SK-N-SH treated with all-trans-retinoic acid at 6 μM for 48 hours (cell line): ENCODE results near the gene PMM2.

Experiments
- ARNTL ChIP-seq: fragments of 450-650 bp; formaldehyde crosslinking; IDR thresholded peaks from 2 replicates; pipeline ENCODE4 v1.5.0; 2020; ENCODE audit warnings: low read depth, mild to moderate bottlenecking, moderate library complexity, borderline replicate concordance
- ESRRG ChIP-seq: fragments of 250-450 bp; sonication (Bioruptor Pico); IDR thresholded peaks from 2 replicates; pipeline ENCODE4 v1.6.1; 2021; ENCODE audit warnings: mild to moderate bottlenecking
- GLIS3 ChIP-seq: fragments of 250-450 bp; sonication (Bioruptor Pico); IDR thresholded peaks from 2 replicates; pipeline ENCODE4 v1.5.0; 2020; ENCODE audit warnings: mild to moderate bottlenecking, moderate library complexity
- PPARA ChIP-seq: fragments of 250-450 bp; sonication (Bioruptor Pico); IDR thresholded peaks from 2 replicates; pipeline ENCODE4 v1.5.0; 2020; ENCODE audit warnings: mild to moderate bottlenecking, borderline replicate concordance
- TCF4 ChIP-seq: fragments of 250-450 bp; sonication (Bioruptor Pico); IDR thresholded peaks from 2 replicates; pipeline ENCODE4 v1.8.0; 2021; ENCODE audit warnings: mild to moderate bottlenecking, moderate library complexity, borderline replicate concordance
- TOX ChIP-seq: fragments of 250-450 bp; sonication (Bioruptor Pico); IDR thresholded peaks from 2 replicates; pipeline ENCODE4 v1.8.0; 2021; ENCODE audit warnings: mild to moderate bottlenecking, moderate library complexity, borderline replicate concordance
- ZFP3 ChIP-seq: fragments of 250-450 bp; sonication (Bioruptor Pico); IDR thresholded peaks from 2 replicates; pipeline ENCODE4 v1.5.0; 2020; ENCODE audit warnings: mild to moderate bottlenecking, moderate library complexity
- ZNF70 ChIP-seq: fragments of 450-650 bp; formaldehyde crosslinking; IDR thresholded peaks from 2 replicates; pipeline ENCODE4 v1.5.0; 2020; ENCODE audit warnings: mild to moderate bottlenecking, moderate library complexity
- ZNF8 ChIP-seq: fragments of 450-650 bp; formaldehyde crosslinking; IDR thresholded peaks from 2 replicates; pipeline ENCODE4 v1.5.0; 2020; ENCODE audit warnings: mild to moderate bottlenecking, moderate library complexity
- TF ChIP-seq, protein P1 (sequence below): fragments of 250-450 bp; sonication (Bioruptor Pico); IDR thresholded peaks from 2 replicates; pipeline ENCODE4 v1.8.0; 2021; ENCODE audit warnings: low read depth, mild to moderate bottlenecking, moderate library complexity, borderline replicate concordance
- TF ChIP-seq, protein P2 (sequence below): fragments of 250-450 bp; sonication (Bioruptor Pico); IDR thresholded peaks from 2 replicates; pipeline ENCODE4 v1.5.1; 2021; ENCODE audit warnings: mild to moderate bottlenecking, moderate library complexity
- TF ChIP-seq, protein P3 (sequence below): fragments of 250-450 bp; sonication (Bioruptor Pico); IDR thresholded peaks from 2 replicates; pipeline ENCODE4 v1.5.1; 2020; ENCODE audit warnings: low read depth, mild to moderate bottlenecking, moderate library complexity
- TF ChIP-seq, protein P4 (sequence below): fragments of 250-450 bp; sonication (Bioruptor Pico); IDR thresholded peaks from 2 replicates; pipeline ENCODE4 v1.8.0; 2020; ENCODE audit warnings: mild to moderate bottlenecking, moderate library complexity, borderline replicate concordance

DNA sequence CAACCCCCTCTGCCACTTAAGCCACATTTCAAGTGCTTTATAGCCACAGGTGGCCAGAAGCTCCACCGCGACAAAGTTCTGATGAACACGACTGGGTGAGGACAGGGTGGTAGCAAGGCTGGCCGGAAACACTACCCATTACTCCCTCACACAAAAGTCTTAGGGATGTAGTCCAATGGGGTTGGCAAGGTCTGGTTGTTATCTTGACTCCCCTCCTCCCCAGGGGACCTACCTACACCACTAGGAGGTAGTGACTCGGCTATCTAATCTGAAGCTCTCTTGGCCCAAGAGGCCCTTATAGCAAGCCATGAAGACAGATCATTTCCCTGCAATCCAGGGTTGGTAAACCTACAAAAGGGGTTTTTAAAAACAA lies 92.9 kb downstream of the PMM2 start:
- TF ChIP-seq, protein P1, sequence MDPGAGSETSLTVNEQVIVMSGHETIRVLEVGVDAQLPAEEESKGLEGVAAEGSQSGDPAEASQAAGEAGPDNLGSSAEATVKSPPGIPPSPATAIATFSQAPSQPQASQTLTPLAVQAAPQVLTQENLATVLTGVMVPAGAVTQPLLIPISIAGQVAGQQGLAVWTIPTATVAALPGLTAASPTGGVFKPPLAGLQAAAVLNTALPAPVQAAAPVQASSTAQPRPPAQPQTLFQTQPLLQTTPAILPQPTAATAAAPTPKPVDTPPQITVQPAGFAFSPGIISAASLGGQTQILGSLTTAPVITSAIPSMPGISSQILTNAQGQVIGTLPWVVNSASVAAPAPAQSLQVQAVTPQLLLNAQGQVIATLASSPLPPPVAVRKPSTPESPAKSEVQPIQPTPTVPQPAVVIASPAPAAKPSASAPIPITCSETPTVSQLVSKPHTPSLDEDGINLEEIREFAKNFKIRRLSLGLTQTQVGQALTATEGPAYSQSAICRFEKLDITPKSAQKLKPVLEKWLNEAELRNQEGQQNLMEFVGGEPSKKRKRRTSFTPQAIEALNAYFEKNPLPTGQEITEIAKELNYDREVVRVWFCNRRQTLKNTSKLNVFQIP (CRISPR knock-in tag) = no peak
- TF ChIP-seq, protein P2, sequence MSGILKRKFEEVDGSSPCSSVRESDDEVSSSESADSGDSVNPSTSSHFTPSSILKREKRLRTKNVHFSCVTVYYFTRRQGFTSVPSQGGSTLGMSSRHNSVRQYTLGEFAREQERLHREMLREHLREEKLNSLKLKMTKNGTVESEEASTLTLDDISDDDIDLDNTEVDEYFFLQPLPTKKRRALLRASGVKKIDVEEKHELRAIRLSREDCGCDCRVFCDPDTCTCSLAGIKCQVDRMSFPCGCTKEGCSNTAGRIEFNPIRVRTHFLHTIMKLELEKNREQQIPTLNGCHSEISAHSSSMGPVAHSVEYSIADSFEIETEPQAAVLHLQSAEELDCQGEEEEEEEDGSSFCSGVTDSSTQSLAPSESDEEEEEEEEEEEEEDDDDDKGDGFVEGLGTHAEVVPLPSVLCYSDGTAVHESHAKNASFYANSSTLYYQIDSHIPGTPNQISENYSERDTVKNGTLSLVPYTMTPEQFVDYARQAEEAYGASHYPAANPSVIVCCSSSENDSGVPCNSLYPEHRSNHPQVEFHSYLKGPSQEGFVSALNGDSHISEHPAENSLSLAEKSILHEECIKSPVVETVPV (CRISPR knock-in tag) = no peak
- TF ChIP-seq TOX (no peak), ESRRG (CRISPR knock-in tag) (no peak), ZNF70 (CRISPR knock-in tag) (no peak), ZNF8 (CRISPR knock-in tag) (no peak), TCF4 (CRISPR knock-in tag) (no peak), ARNTL (no peak), PPARA (no peak), GLIS3 (no peak), ZFP3 (CRISPR knock-in tag) (no peak)
- TF ChIP-seq, protein P3, sequence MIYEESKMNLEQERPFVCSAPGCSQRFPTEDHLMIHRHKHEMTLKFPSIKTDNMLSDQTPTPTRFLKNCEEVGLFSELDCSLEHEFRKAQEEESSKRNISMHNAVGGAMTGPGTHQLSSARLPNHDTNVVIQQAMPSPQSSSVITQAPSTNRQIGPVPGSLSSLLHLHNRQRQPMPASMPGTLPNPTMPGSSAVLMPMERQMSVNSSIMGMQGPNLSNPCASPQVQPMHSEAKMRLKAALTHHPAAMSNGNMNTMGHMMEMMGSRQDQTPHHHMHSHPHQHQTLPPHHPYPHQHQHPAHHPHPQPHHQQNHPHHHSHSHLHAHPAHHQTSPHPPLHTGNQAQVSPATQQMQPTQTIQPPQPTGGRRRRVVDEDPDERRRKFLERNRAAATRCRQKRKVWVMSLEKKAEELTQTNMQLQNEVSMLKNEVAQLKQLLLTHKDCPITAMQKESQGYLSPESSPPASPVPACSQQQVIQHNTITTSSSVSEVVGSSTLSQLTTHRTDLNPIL (CRISPR knock-in tag) = no peak
- TF ChIP-seq, protein P4, sequence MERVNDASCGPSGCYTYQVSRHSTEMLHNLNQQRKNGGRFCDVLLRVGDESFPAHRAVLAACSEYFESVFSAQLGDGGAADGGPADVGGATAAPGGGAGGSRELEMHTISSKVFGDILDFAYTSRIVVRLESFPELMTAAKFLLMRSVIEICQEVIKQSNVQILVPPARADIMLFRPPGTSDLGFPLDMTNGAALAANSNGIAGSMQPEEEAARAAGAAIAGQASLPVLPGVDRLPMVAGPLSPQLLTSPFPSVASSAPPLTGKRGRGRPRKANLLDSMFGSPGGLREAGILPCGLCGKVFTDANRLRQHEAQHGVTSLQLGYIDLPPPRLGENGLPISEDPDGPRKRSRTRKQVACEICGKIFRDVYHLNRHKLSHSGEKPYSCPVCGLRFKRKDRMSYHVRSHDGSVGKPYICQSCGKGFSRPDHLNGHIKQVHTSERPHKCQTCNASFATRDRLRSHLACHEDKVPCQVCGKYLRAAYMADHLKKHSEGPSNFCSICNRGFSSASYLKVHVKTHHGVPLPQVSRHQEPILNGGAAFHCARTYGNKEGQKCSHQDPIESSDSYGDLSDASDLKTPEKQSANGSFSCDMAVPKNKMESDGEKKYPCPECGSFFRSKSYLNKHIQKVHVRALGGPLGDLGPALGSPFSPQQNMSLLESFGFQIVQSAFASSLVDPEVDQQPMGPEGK (CRISPR knock-in tag) = no peak
